GM18873 (cell line): ENCODE data around the gene CNTD1.
"Not testable (repeated sequence)": the region's sequence is repeated elsewhere in the genome, so short reads cannot be mapped to it uniquely, and the experiment has no call there.

ENCODE experiments used
- ATAC-seq: cut with Tn5 transposase; IDR thresholded peaks from one replicate; pipeline ENCODE4 v1.9.1; 2021; ENCODE audit warnings: mild to moderate bottlenecking, moderate library complexity, moderate number of reproducible peaks; ENCODE audit not compliant: unreplicated experiment, low FRiP score

Gene CNTD1

DNA sequence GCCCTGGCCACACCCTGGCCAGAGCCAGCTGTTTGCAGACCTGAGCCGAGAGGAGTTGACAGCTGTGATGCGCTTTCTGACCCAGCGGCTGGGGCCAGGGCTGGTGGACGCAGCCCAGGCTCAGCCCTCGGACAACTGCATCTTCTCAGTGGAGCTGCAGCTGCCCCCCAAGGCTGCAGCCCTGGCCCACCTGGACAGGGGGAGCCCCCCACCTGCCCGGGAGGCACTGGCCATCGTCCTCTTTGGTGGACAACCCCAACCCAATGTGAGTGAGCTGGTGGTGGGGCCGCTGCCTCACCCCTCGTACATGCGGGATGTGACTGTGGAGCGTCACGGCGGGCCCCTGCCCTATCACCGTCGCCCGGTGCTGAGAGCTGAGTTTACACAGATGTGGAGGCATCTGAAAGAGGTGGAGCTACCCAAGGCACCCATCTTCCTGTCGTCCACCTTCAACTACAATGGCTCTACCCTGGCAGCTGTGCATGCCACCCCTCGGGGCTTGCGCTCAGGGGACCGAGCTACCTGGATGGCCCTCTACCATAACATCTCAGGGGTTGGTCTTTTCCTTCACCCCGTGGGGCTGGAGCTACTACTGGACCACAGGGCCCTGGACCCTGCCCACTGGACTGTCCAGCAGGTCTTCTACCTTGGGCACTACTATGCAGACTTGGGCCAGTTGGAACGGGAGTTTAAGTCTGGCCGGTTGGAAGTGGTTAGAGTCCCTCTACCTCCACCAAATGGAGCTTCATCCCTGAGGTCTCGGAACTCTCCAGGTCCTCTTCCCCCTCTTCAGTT is 46.3 kb downstream of the CNTD1 start:
- no peak for ATAC-seq

DNA sequence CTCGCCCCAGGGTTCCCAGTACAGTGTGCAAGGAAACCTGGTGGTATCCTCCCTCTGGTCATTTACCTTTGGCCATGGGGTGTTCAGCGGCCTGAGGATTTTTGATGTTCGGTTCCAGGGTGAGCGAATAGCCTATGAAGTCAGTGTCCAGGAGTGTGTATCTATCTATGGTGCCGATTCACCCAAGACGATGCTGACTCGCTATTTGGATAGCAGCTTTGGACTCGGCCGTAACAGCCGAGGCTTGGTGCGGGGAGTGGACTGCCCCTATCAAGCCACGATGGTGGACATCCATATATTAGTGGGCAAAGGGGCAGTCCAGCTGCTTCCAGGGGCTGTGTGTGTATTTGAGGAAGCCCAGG is 46.9 kb downstream of the CNTD1 start:
- no peak for ATAC-seq

DNA sequence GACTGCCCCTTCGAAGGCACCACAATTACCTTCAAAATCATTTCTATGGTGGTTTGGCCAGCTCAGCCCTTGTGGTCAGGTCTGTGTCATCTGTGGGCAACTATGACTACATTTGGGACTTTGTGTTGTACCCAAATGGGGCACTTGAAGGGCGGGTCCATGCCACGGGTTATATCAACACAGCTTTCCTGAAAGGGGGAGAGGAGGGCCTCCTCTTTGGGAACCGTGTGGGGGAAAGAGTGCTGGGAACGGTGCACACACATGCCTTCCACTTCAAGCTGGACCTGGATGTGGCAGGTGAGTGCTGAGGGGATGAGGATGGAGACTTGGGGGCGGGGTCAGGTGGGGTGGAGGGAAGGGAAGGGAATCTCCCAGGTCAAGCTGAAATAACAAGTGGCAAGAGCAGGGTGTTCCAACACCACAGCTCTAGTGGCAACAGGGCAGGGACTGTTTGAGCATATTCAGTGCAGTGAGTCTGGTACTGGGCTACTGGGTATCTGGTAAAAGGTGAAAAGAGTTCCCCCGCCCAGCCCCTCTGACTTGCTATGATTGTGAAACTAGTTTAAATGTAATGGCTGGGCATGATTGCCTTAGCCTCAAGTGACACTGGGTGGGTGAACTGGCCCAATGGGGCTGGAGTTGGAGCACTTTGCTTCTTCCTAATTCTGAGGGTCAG is 47.4 kb downstream of the CNTD1 start:
- ATAC-seq, result no peak

DNA sequence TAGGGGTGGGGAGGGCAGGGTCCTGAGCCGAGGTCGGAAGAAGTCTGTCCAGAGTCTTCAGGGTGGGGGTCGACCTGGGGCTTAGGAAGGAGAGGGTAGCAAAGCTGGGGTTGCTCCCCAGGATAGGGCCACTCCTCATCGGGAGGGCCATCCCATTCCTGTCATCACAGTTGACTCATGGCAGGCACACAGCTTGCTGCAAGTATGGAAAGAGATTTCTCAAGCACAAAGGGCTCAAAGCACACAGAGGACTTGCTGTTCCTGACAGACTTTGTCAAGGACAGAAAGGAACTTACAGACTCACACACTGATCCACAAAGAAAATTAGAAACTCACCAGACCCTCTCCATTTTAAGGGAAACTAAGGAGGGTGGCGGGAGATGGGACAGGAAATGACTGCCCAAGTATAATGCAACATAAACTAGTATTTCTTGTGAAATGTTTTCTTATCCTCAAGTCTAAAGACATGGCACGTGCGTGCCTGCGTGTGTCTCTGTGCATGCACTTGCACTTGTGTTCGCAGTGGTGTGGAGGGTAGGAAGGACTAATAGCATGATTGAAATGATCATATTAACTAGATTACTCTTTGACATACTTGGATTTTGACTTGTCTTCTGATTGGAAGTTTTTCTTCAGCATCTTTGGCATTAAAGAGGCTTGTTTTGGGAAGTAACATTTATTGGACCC is 48.1 kb downstream of the CNTD1 start:
- ATAC-seq, result no peak

DNA sequence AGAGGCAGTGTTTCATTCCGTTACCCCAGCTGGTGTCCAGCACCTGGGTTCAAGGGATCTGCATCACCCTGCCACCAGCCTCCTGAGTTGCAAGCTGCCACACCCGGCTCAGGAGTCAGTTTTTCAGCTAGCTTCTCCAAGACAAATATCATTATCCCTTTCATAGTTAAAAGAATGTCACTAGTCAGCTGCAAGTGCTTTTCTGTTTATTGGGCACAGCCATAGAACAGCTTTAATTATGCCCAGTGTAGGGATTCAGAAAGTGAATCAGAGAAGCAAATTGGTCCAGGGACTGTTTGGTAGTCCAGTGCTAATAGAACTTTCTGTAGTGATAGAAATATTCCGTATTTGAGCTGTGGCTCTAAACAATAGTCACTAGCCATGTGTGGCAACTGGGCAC is 49.4 kb downstream of the CNTD1 start:
- ATAC-seq, result no peak

DNA sequence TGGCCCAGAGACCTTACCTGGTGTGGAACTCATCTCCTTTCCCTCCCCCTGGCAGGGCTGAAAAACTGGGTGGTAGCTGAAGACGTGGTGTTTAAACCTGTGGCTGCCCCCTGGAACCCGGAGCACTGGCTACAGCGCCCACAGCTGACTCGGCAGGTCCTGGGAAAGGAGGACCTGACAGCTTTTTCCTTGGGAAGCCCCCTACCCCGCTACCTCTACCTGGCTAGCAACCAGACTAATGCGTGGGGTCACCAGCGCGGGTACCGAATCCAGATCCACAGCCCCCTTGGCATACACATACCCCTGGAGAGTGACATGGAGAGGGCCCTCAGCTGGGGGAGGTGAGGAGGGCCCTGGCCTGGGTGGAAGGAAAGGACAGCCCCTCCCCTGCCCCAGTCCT is 50.4 kb downstream of the CNTD1 start:
- ATAC-seq, result no peak

DNA sequence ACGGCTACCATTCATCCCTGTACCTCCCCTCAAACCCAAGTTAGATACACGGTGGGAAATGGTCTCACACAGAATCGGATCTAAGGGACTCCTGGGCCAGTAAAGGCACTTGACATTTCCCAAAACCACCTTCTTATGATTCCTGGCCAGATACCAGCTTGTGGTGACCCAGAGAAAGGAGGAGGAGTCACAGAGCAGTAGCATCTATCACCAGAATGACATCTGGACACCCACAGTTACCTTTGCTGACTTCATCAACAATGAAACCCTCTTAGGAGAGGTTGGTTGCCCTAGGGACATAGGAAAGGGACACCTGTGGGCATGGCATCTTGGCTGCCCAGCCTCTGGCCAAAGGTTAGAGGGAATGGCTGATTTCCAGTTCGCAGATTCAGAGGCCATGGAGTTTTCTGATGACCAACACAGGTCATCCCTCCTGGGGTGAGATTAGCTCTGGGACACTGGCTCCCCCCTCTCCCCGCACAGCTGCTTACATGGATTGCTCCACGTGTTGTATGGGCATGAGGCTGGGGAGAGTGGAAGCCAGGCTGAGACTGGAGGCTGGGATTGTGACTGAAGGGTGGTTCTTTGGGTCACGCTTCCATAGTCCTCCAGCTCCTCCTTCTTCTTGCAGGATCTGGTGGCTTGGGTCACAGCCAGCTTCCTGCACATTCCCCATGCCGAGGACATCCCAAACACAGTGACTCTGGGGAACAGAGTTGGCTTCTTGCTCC is 51.0 kb downstream of the CNTD1 start:
- no peak for ATAC-seq

DNA sequence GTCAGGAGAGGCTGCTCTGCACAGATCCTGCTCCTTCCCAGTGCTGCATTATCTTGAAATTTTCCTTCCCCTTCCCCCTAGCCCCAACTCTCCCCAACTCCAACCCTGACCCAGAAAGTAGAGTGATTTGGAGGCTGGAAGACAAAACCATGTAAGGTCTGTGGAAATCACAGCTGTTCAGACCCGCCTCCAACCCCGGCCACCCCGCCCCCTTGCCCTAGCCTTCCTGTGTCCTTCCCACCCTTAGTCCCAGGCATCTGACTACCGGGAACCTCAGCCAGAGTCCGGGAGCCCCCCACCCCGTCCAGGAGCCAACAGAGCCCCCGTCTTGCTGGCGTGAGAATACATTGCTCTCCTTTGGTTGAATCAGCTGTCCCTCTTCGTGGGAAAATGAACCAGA is 52.3 kb downstream of the CNTD1 start, which contains the start of gene AOC3:
AOC3 (plus strand) TSS at position 246 of the 400 bp plus-strand sequence; CDS start at position 391, 145 bp downstream.
- ATAC-seq, result no peak

DNA sequence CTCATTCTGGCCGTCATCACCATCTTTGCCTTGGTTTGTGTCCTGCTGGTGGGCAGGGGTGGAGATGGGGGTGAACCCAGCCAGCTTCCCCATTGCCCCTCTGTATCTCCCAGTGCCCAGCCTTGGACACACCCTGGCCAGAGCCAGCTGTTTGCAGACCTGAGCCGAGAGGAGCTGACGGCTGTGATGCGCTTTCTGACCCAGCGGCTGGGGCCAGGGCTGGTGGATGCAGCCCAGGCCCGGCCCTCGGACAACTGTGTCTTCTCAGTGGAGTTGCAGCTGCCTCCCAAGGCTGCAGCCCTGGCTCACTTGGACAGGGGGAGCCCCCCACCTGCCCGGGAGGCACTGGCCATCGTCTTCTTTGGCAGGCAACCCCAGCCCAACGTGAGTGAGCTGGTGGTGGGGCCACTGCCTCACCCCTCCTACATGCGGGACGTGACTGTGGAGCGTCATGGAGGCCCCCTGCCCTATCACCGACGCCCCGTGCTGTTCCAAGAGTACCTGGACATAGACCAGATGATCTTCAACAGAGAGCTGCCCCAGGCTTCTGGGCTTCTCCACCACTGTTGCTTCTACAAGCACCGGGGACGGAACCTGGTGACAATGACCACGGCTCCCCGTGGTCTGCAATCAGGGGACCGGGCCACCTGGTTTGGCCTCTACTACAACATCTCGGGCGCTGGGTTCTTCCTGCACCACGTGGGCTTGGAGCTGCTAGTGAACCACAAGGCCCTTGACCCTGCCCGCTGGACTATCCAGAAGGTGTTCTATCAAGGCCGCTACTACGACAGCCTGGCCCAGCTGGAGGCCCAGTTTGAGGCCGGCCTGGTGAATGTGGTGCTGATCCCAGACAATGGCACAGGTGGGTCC is 52.9 kb downstream of the CNTD1 start:
- ATAC-seq, result not testable (repeated sequence)

DNA sequence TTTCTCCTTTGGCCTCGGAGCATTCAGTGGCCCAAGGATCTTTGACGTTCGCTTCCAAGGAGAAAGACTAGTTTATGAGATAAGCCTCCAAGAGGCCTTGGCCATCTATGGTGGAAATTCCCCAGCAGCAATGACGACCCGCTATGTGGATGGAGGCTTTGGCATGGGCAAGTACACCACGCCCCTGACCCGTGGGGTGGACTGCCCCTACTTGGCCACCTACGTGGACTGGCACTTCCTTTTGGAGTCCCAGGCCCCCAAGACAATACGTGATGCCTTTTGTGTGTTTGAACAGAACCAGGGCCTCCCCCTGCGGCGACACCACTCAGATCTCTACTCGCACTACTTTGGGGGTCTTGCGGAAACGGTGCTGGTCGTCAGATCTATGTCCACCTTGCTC is 53.7 kb downstream of the CNTD1 start:
- no peak for ATAC-seq

DNA sequence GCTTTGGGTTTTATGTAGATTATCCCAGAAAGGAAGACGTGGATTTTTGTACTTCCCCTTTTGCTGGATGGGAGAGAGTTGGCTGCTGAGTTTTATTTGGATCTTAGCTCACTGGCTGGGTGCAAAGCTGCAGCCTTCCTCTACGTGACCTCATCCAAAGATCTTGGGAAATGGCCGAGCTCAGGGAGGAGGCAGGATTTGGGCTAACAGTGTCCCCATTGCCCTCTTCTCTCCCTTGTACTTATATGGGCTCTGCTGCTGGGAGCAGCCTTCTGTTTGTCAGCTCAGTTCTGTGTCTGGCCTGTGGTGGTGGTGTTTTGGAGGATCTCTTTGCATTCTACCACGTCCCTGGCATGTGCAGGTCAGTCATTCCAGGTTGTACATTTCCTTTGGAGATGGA is 54.3 kb downstream of the CNTD1 start:
- ATAC-seq, result no peak

DNA sequence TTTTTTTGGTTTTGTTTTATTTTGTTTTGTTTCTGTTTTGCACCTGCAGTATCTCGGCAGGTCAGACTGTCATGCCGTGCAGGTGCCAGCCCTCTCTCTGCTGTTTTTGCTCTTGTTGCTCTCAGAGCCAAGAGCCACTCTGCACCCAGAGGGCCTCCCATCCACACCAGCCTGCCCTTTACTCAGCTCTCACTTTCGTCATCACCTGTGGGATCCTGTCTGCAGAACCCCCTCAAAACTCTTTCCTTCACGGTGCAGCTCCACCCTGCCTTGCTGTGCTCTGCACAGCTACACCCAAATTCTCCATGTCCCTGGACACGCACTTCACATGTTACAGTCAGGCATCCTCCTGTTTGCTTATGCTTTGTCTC is 54.9 kb downstream of the CNTD1 start:
- ATAC-seq, result no peak

DNA sequence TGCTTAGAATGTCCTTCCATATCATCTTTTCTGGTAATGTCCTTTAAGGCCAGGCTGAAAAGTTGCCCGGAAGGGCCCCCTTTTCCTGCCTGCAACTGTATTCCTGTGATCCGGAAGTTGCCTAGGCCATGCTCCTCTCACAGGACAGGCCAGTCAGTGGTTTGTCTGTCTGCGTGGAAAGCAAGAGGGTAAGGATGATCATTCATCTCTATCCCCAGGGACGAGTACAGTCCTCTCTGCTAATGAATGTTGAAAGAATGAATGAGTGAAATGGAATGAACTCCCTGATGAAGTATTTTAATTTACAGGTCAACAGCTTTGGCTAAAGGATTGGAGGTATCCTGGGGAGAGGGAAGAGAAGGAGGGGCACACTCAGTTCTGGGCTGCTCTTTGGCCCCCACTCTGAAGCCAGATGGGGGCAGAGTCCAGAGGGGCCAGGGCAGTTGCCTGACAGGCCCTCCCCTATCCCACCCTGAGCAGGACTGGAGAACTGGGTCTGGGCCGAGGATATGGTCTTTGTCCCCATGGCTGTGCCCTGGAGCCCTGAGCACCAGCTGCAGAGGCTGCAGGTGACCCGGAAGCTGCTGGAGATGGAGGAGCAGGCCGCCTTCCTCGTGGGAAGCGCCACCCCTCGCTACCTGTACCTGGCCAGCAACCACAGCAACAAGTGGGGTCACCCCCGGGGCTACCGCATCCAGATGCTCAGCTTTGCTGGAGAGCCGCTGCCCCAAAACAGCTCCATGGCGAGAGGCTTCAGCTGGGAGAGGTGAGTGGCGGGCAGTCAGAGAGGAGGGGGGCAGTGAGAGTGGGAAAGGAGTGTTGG is 55.5 kb downstream of the CNTD1 start:
- no peak for ATAC-seq

DNA sequence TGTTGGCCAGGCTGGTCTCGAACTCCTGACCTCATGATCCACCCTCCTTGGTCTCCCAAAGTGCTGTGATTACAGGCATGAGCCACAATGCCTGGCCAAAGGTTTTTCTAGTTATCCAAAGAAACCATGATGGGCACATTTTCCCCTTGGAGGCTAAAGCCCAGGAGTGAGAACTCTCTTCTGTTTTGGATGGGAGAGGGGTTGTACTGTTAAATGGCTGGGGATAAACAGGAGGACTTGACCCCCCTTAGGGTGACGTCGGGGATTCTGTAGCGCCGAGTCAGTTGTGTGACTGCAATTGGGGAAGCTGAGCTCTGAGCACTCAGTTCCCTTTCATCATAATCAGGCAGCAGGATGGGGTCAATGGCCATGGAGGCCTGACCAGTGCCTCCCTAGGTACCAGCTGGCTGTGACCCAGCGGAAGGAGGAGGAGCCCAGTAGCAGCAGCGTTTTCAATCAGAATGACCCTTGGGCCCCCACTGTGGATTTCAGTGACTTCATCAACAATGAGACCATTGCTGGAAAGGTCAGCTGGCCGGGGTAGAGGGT is 56.5 kb downstream of the CNTD1 start:
- no peak for ATAC-seq

DNA sequence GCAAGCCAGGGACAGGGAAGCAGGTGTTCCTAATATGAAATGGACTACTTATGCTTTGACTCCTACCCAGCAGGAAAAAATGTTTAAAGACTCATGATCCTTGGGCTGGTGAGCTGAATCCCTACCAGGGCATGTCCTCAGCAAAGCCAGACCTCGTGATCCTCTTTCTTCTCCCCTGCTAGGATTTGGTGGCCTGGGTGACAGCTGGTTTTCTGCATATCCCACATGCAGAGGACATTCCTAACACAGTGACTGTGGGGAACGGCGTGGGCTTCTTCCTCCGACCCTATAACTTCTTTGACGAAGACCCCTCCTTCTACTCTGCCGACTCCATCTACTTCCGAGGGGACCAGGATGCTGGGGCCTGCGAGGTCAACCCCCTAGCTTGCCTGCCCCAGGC is 57.4 kb downstream of the CNTD1 start:
- ATAC-seq, result not testable (repeated sequence)

DNA sequence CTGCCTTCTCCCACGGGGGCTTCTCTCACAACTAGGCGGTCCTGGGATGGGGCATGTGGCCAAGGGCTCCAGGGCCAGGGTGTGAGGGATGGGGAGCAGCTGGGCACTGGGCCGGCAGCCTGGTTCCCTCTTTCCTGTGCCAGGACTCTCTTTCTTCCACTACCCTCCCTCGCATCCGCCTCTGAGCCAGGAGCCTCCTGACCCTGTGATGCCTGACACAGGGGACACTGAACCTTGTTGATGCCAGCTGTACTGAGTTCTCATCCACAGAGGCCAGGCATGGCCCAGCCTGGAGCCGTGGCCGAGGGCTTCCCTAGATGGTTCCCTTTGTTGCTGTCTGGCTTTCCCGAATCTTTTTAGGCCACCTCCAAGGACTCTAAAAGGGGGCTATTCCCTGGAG is 57.9 kb downstream of the CNTD1 start:
- not testable (repeated sequence) for ATAC-seq

DNA sequence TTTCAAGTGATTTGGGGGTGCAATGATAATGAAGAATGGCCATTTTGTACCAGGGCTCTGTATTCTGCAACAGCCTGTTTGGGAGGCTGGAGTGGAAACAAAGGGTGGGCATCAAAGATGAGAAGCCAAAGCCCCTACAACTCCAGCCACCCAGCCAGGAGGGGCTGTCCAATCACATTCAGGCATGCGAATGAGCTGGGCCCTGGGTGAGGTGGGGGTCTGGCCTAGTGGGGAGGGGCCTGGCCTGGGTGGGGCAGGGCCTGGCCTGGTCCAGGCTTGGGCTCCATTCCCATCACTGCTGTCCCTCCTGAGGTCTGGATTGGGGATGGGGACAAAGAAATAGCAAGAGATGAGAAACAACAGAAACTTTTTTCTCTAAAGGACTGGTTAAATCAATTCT is 58.7 kb downstream of the CNTD1 start:
- ATAC-seq, result no peak
